NCI-H524 treated with DMSO at 0.1 percent for 48 hours (cell line): Measurements from ENCODE around the gene FGF7.
"Not testable (repeated sequence)": the region's sequence is repeated elsewhere in the genome, so short reads cannot be mapped to it uniquely, and the experiment has no call there.

ENCODE experiments used
- DNase-seq: peaks from one replicate; lab custom pipeline; 2025; lab: John Stamatoyannopoulos, UW

The FGF7 gene

GRCh38 chr15:49423021-49423420 lies at the start of gene FGF7:
Gene FGF7 (plus strand): TSS chr15:49423242. CDS start chr15:49424298, 1,056 bp downstream.
- DNase-seq: no peak

GRCh38 chr15:49379996-49380395 lies 43.0 kb upstream of the FGF7 start:
- no peak for DNase-seq

- no peak for DNase-seq
These were observed 42.1 kb upstream of the FGF7 start for GRCh38 chr15:49380912-49381311.

- no peak for DNase-seq
These were observed 40.6 kb upstream of the FGF7 start for GRCh38 chr15:49382394-49382793.

- no peak for DNase-seq
These were observed 39.8 kb upstream of the FGF7 start for GRCh38 chr15:49383266-49383665.

- DNase-seq: no peak
These were observed 35.6 kb upstream of the FGF7 start for GRCh38 chr15:49387471-49387870.

- DNase-seq: not testable (repeated sequence)
These were observed 20.3 kb upstream of the FGF7 start for GRCh38 chr15:49402515-49403296.

- no peak for DNase-seq
These were observed 16.5 kb upstream of the FGF7 start for GRCh38 chr15:49406352-49407118.

- DNase-seq: no peak
These were observed 12.4 kb upstream of the FGF7 start for GRCh38 chr15:49410641-49411040.

- no peak for DNase-seq
These were observed 10.2 kb upstream of the FGF7 start for GRCh38 chr15:49412797-49413196.

- DNase-seq: no peak
These were observed 7.9 kb upstream of the FGF7 start for GRCh38 chr15:49415149-49415548.

- no peak for DNase-seq
These were observed 7.4 kb upstream of the FGF7 start for GRCh38 chr15:49415638-49416037.

GRCh38 chr15:49418811-49419210 lies 4.2 kb upstream of the FGF7 start:
- DNase-seq: no peak

- no peak for DNase-seq
These were observed 1.1 kb upstream of the FGF7 start for GRCh38 chr15:49421991-49422390.

GRCh38 chr15:49423901-49424550 lies 984 bp downstream of the FGF7 start:
- no peak for DNase-seq

- DNase-seq: no peak
These were observed 1.9 kb downstream of the FGF7 start for GRCh38 chr15:49424954-49425353.

- DNase-seq: no peak
These were observed 4.3 kb downstream of the FGF7 start for GRCh38 chr15:49427372-49427771.

GRCh38 chr15:49428409-49429095 lies 5.5 kb downstream of the FGF7 start:
- no peak for DNase-seq

GRCh38 chr15:49430046-49430445 lies 7.0 kb downstream of the FGF7 start:
- DNase-seq: no peak

- no peak for DNase-seq
These were observed 12.1 kb downstream of the FGF7 start for GRCh38 chr15:49435174-49435573.

GRCh38 chr15:49436751-49437150 lies 13.7 kb downstream of the FGF7 start:
- DNase-seq: no peak

- DNase-seq: no peak
These were observed 16.1 kb downstream of the FGF7 start for GRCh38 chr15:49438962-49439631.
